Hindlimb muscle (tissue), 1 donor: Measurements from ENCODE around the gene DUOXA2. TPM values are rescaled to one million over a fixed set of nuclear protein-coding genes. Genes with fewer than 3 reads are reported as not detected.

Experiments used
- DNase-seq: peaks from one replicate; pipeline ENCODE4 v3.0.0-alpha.2; 2013
- polyA plus RNA-seq: library from polyadenylated mRNA; unstranded; fragments of 120-200 nt; gene quantifications from one replicate; pipeline ENCODE4 v1.2.1, GENCODE V29; 2013; ENCODE audit not compliant: insufficient read length

Gene DUOXA2
- polyA plus RNA-seq, 1 donor: not detected

DNA sequence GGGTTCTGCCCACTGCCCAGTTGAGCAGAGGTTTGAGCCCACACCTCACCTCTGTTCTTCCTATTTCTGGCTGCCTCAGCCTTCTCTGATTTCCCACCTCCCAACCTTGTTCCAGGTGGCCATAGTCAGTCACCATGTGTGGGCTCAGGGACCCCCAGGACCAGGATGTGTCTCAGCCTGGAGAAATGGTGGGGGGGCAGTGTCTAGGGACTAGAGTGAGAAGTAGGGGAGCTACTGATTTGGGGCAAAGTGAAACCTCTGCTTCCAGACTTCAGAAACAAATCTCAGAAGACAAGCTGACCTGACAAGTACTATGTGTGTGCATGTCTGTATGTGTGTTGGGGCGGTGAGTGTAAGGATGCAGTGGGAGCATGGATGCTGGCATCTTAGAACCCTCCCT lies 50.8 kb downstream of the DUOXA2 start:
- no peak for DNase-seq

DNA sequence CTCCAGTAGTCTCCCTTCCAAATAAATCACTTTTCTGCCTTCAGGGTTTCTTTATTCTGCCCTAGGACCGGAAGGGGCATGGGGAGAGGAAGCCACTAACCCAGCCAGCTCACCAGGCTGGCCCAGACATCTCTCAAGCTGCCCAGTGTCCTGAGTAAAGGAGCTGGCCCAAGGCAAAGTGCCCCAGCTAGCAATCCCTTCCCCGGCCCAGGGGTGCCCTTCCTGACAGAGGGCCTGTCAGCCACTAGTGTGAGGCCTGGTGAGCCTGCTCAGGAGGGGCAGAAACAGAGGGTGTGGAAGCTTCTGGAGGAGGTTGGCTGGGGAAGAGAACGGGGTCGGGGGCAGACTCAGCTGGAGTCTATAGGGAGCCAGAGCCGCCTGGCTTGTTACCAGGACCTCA lies 51.4 kb downstream of the DUOXA2 start:
- no peak for DNase-seq

DNA sequence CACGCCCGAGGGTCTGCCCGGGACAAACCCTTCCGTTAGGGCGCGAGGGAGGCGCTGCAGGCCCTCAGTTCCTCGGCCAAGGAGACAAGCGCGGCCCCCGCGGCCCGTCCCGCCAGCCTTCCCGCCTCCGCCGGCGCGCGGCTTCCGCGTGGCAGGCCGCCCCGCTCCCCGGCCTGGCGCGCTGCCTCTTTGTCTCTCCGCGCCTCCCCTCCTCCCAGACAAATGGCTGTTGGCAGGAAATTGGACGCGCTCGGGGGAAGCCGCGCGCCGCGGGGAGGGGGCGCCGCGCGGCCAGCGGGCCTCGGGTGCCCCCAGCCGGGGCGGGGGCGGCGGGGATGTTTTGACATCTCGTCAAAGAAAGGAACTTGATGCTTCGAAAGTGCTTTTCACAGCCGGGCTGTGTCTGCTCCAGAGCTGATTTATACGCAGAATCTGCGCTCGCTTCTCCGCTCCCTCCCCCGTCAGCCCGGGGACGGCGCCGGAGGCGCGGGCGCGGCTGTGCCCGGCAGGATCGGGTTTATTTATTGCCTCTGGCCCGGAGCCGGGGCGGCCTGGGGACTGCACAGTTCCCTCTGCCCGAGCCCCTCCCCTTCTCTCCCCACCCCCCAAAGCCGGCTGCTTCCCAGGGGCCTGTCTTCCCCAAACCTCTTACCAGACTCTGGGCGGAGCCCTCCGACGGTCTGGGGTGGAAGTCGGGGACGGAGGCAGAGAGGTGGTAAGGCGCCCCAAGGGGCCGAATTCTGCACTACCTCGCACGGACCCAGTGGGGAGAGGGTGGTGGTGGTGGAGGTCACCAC lies 52.9 kb downstream of the DUOXA2 start:
- DNase-seq: peak; percentile 87

DNA sequence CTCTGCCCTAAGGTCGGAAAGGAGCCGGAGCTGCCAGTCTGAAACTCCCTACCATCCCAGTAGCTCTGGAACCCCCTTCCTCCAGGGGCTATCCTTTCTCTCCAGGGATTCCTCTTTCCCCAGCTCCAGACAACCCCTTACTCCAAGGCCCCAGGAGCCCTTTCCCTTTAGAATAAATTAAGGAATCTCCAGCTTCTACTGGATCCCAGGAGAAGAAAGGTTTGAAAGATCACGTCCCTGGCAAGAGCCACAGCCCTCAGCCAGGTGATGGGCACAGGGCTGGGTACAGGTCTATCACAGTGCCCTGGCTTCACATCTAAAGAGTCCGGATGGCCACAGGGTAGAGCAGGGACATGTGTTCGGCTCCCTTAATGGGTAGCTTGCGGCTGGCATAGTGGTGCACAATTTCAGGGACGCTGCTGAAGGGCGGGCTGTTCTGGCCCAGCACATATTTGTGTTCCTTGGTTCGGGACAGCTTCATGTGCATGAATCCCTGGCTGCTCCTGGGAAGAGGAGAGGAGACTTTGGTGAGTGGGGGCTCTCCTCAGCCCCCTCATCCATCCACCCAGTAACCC lies 53.6 kb downstream of the DUOXA2 start:
- DNase-seq: no peak

Other genes with a start within 250 kb of the DUOXA2 start
- gene TERB2, start 157.6 kb upstream of the DUOXA2 start, polyA plus RNA-seq: not detected
- gene SORD, start 91.1 kb upstream of the DUOXA2 start, polyA plus RNA-seq: 7.7 TPM
- gene DUOX2, start 154 bp upstream of the DUOXA2 start, polyA plus RNA-seq: 0.13 TPM
- 0.28 TPM for gene DUOXA1, start 15.6 kb downstream of the DUOXA2 start, polyA plus RNA-seq
- gene DUOX1, start 15.7 kb downstream of the DUOXA2 start, polyA plus RNA-seq: 1.8 TPM
- 7.9 TPM for gene SHF, start 73.6 kb downstream of the DUOXA2 start, polyA plus RNA-seq
- gene SLC28A2, start 137.9 kb downstream of the DUOXA2 start, polyA plus RNA-seq: 0.37 TPM